PC-3 (cell line): ENCODE measurements around the gene MSTO1.

ENCODE experiments used
- CTCF ChIP-seq: fragments of 300-600 bp; sonication (generic); conservative IDR thresholded peaks from 2 replicates; pipeline ENCODE4 v1.5.1; 2017; ENCODE audit warnings: antibody characterized with exemption, low read depth, mild to moderate bottlenecking, low read length
- EZH2 ChIP-seq: fragments of 300-600 bp; sonication (generic); IDR thresholded peaks from one replicate; pipeline ENCODE4 v1.6.1; 2017; ENCODE audit warnings: antibody characterized with exemption, mild to moderate bottlenecking, low read length; ENCODE audit not compliant: unreplicated experiment
- EZH2phosphoT487 ChIP-seq: fragments of 300-600 bp; sonication (generic); IDR thresholded peaks from 2 replicates; pipeline ENCODE4 v1.6.1; 2018; ENCODE audit warnings: mild to moderate bottlenecking, antibody characterized with exemption, low read length, borderline replicate concordance

GRCh38 chr1:155574077-155574476 lies 35.9 kb upstream of the MSTO1 start:
- TF ChIP-seq CTCF (no peak), EZH2 (no peak), EZH2phosphoT487 (no peak)
